Left ventricle myocardium inferior (tissue), 1 donor: ENCODE measurements around the gene ZFP91. TPM values are rescaled to one million over a fixed set of nuclear protein-coding genes. Genes with fewer than 3 reads are reported as not detected.

ENCODE experiments used
- DNase-seq: peaks from one replicate; pipeline ENCODE4 v3.0.0-alpha.2; 2020
- H3K27ac ChIP-seq: fragments of 200-600 bp; replicated peaks from 2 replicates; pipeline ENCODE4 v1.8.0; 2021
- H3K27me3 ChIP-seq: fragments of 200-600 bp; 2 replicates; pipeline ENCODE4 v1.8.0; 2021; ENCODE audit warnings: low read depth
- H3K36me3 ChIP-seq: fragments of 200-600 bp; 2 replicates; pipeline ENCODE4 v1.8.0; 2021
- H3K4me1 ChIP-seq: fragments of 200-600 bp; 2 replicates; pipeline ENCODE4 v1.8.0; 2021
- H3K4me3 ChIP-seq: fragments of 200-600 bp; 2 replicates; pipeline ENCODE4 v1.8.0; 2021; ENCODE audit warnings: mild to moderate bottlenecking, moderate library complexity
- H3K9me3 ChIP-seq: fragments of 200-600 bp; replicated peaks from 2 replicates; pipeline ENCODE4 v1.8.0; 2021
- CTCF ChIP-seq: fragments of 200-600 bp; IDR thresholded peaks from 2 replicates; pipeline ENCODE4 v1.8.0; 2021; ENCODE audit warnings: antibody characterized with exemption, mild to moderate bottlenecking, borderline replicate concordance
- intact Hi-C: fragments of 100-400 bp; cut with micrococcal nuclease; formaldehyde crosslinking; loops from one replicate; pipeline ENCODE4 v1.11.0; 2022
- total RNA-seq: library from RNA; stranded (reverse); fragmentation: NEBNext Ultra II Directional; extraction: Animal tissue kit (Norgen Biotek cat#: 25700); gene quantifications from one replicate; pipeline ENCODE4 v1.2.1, GENCODE V29; 2021
- donor health status: DM: no; HTN: yes; CAD: no; lungs with severe emphysema.

The ZFP91 gene
- total RNA-seq, 1 donor from 2014 or later: 60.5 TPM

GRCh38 chr11:58591659-58592058 is 12.8 kb downstream of the ZFP91 start:
- Histone ChIP-seq H3K4me3 (no peak overlapping the region), H3K27me3 (no peaks in the 10 kb centered on the region), H3K4me1 (peaks cover 67% of the 10 kb centered on the region), H3K27ac (no peak overlapping the region), H3K9me3 (no peaks in the 10 kb centered on the region), H3K36me3 (peaks cover 9% of the 10 kb centered on the region)
- no peak for TF ChIP-seq CTCF
- no peak for DNase-seq
- intact Hi-C loops: no loop called here

GRCh38 chr11:58592760-58593472 is 14.1 kb downstream of the ZFP91 start:
- no peak overlapping the region for H3K27ac ChIP-seq
- no peak for DNase-seq
- H3K9me3 ChIP-seq: no peaks in the 10 kb centered on the region
- H3K4me3 ChIP-seq: no peak overlapping the region
- no peaks in the 10 kb centered on the region for H3K27me3 ChIP-seq
- H3K36me3 ChIP-seq: peaks cover 10% of the 10 kb centered on the region
- no peak for TF ChIP-seq CTCF
- intact Hi-C loops: no loop called here
- peaks cover 67% of the 10 kb centered on the region for H3K4me1 ChIP-seq

GRCh38 chr11:58594826-58595225 is 16.0 kb downstream of the ZFP91 start:
- Histone ChIP-seq H3K4me3 (no peak overlapping the region), H3K9me3 (no peaks in the 10 kb centered on the region), H3K27me3 (no peaks in the 10 kb centered on the region), H3K27ac (no peak overlapping the region), H3K4me1 (peaks cover 72% of the 10 kb centered on the region), H3K36me3 (peaks cover 10% of the 10 kb centered on the region)
- no peak for DNase-seq
- no peak for TF ChIP-seq CTCF
- intact Hi-C loops: no loop called here

- TF ChIP-seq CTCF: no peak
- DNase-seq: no peak
- no peak overlapping the region for H3K4me3 ChIP-seq
- peaks cover 83% of the 10 kb centered on the region for H3K4me1 ChIP-seq
- intact Hi-C loops: no loop called here
- no peaks in the 10 kb centered on the region for H3K27me3 ChIP-seq
- H3K36me3 ChIP-seq: peaks cover 10% of the 10 kb centered on the region
- H3K9me3 ChIP-seq: no peaks in the 10 kb centered on the region
- no peak overlapping the region for H3K27ac ChIP-seq
These were observed 17.8 kb downstream of the ZFP91 start for GRCh38 chr11:58596621-58597020.

GRCh38 chr11:58597486-58598144 is 18.8 kb downstream of the ZFP91 start:
- DNase-seq: no peak
- TF ChIP-seq CTCF: no peak
- intact Hi-C loops: no loop called here
- Histone ChIP-seq H3K27me3 (no peaks in the 10 kb centered on the region), H3K4me3 (no peak overlapping the region), H3K4me1 (peaks cover 75% of the 10 kb centered on the region), H3K36me3 (peaks cover 10% of the 10 kb centered on the region), H3K27ac (no peak overlapping the region), H3K9me3 (no peaks in the 10 kb centered on the region)
